Thyroid gland (tissue), 4 donors: ENCODE measurements around the gene ATP6V0D1.

Experiments used
- POLR2A ChIP-seq, 2 donors: fragments of 450-650 bp; IDR thresholded peaks; one replicate each; pipeline ENCODE4 v1.6.1; 2017; ENCODE audit warnings: antibody characterized with exemption in 2 of 2, mild to moderate bottlenecking in 2 of 2, moderate library complexity in 1 of 2
- TF ChIP-seq, protein P1 (sequence below), 6 experiments: fragments of 200-600 bp in 3 of 6; fragments of 450-650 bp in 3 of 6; sonication (generic) in 3 of 6; IDR thresholded peaks; one replicate each; pipeline ENCODE4 v1.5.1; 2016 to 2019; ENCODE audit warnings: antibody characterized with exemption in 6 of 6, mild to moderate bottlenecking in 2 of 6, inconsistent platforms in 1 of 6, moderate library complexity in 1 of 6

DNA sequence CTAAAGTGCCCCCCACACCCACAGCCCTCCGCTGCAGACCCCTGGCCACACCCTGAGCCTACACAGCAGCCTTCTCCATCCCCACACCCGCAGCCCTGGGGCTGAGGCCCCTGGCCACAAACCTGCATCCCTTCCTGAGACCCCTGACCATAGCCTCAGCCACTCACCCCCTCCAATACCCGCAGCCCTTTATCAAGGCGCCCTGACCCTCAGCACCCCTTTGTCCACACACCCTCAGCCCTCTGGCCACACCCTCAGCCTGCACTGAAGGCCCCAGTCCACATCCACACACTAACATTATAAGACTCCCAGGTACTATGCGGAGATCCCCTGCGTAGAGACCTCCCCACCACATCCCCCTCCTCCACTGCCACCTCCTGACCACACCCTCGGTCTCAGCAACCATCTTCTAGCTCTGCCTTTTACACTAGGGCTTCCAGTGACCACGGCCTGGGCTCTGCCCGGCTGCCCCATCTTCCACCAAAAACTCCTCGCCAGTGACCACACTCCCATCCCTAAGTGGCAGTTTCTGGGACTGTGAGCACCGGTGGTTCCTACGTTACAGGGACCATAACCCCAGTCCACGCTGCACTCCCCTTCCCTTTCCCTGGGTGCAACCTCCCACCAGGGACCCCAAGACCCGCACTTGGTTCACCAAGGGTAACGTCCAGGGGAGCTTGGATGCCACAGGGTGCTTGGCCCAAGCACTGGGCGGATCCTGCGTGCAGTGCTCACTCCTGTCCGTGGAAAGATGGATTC is 88.5 kb downstream of the ATP6V0D1 start:
- TF ChIP-seq, protein P1, sequence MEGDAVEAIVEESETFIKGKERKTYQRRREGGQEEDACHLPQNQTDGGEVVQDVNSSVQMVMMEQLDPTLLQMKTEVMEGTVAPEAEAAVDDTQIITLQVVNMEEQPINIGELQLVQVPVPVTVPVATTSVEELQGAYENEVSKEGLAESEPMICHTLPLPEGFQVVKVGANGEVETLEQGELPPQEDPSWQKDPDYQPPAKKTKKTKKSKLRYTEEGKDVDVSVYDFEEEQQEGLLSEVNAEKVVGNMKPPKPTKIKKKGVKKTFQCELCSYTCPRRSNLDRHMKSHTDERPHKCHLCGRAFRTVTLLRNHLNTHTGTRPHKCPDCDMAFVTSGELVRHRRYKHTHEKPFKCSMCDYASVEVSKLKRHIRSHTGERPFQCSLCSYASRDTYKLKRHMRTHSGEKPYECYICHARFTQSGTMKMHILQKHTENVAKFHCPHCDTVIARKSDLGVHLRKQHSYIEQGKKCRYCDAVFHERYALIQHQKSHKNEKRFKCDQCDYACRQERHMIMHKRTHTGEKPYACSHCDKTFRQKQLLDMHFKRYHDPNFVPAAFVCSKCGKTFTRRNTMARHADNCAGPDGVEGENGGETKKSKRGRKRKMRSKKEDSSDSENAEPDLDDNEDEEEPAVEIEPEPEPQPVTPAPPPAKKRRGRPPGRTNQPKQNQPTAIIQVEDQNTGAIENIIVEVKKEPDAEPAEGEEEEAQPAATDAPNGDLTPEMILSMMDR (IDR thresholded peaks at IDR 0.05) = no peak
- TF ChIP-seq POLR2A (IDR thresholded peaks at IDR 0.05) = no peak
